Measurements from ENCODE around the gene TDRD9.

DNA sequence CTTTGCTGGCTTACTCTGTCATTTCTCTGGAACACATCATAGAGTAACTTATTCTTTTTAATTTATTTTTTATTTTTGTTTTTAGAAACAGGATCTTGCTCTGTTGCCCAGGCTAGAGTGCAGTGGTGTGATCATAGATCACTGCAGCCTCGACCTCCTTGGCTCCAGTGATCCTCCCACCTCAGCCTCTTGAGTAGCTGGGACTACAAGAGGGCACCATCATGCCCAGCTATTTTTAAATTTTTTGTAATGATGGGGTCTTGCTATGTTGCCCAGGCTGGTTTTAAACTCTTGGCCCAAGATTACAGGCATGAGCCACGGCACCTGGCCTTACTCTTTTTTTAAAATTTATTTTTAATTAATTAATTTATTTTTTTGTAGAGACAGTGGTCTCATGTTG, 46.3 kb downstream of the TDRD9 start:
- TF ChIP-seq CTCF (IDR thresholded peaks at IDR 0.05; ENCODE audit: poor library complexity, severe bottlenecking) (no peak), POLR2AphosphoS5 (IDR thresholded peaks at IDR 0.05) (no peak)

Data from neural cell (in vitro differentiated cells).